ENCODE results near the gene CHMP3.

- no peak for TF ChIP-seq EP300 (IDR thresholded peaks at IDR 0.05)
- no peak for TF ChIP-seq CTCF (IDR thresholded peaks at IDR 0.05)
Observed at GRCh38 chr2:86557836-86558235, 5.4 kb downstream of the CHMP3 start.

All from gastroesophageal sphincter (tissue), 3 donors.